GM10248 (cell line): ENCODE measurements around the gene MAP2K3.

Experiments
- CTCF ChIA-PET: fragments of 300-600 bp; sonication (Branson Sonifier 250); formaldehyde crosslinking; extraction: SDS; loops from one replicate; lab custom pipeline; 2021; ENCODE audit warnings: antibody characterized with exemption; lab: Yijun Ruan, JAX
- POLR2A ChIA-PET: fragments of 350-650 bp; sonication (Branson Sonifier 250); formaldehyde crosslinking; extraction: SDS; loops from one replicate; lab custom pipeline; 2020; ENCODE audit warnings: antibody characterized with exemption; lab: Yijun Ruan, JAX
- DNase-seq: peaks from one replicate; pipeline ENCODE4 v3.0.0; 2012; ENCODE audit errors: extremely low spot score
- TF ChIP-seq, protein P1 (sequence below): IDR thresholded peaks from 2 replicates; pipeline ENCODE4 v1.5.1; 2012; ENCODE audit warnings: mild to moderate bottlenecking, low read depth; ENCODE audit errors: extremely low read depth, missing control alignments, control extremely low read depth

The MAP2K3 gene

DNA sequence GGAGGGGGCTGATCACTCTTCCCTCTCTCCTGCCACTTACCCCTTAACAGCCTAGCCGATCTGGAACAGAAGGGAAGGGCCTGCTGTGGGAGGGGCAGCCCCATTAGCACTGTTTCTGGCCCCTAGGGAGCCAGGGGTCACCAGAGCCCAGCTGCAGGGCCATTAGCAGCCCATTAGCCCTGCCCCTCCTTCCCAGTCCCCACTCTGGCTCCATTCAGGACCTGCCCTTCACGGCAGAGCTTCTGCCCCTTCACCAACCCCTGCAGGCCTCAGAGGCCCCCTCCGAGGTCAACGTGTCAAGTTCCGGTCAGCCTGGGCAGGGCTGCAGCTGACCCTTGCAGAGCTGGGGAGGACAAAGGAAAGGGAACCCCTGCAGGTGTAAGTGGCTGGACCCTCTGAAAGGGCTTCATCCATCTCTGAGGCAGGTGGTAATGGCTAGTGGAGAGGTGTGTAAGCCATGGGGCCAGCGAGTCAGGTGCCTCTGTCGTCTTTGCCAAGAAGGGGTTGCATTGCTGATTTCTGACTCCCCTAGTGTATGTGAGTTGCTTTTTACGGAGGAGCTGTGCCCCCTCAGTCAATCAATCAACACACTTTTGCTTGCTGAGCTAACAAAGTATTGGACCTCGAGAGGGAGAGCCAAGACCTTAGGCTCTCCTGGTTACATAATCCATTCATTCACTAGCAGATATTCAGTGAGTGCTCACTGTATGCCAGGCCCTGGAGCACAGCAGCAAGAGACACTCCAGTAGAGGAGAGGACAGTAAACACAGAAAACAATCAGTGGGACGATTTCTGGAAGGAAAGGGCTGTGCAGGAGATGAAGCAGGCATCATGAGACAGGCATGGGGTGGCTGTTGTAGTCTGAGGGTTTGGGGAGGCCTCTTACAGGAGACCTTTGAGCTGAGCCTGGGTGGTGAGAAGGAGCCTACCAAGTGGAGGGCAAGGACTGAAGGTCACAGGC, 73.5 kb downstream of the MAP2K3 start:
- POLR2A ChIA-PET, result no interaction called here
- no peak for DNase-seq
- TF ChIP-seq, protein P1, sequence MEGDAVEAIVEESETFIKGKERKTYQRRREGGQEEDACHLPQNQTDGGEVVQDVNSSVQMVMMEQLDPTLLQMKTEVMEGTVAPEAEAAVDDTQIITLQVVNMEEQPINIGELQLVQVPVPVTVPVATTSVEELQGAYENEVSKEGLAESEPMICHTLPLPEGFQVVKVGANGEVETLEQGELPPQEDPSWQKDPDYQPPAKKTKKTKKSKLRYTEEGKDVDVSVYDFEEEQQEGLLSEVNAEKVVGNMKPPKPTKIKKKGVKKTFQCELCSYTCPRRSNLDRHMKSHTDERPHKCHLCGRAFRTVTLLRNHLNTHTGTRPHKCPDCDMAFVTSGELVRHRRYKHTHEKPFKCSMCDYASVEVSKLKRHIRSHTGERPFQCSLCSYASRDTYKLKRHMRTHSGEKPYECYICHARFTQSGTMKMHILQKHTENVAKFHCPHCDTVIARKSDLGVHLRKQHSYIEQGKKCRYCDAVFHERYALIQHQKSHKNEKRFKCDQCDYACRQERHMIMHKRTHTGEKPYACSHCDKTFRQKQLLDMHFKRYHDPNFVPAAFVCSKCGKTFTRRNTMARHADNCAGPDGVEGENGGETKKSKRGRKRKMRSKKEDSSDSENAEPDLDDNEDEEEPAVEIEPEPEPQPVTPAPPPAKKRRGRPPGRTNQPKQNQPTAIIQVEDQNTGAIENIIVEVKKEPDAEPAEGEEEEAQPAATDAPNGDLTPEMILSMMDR, result no peak
- CTCF ChIA-PET, result no interaction called here

DNA sequence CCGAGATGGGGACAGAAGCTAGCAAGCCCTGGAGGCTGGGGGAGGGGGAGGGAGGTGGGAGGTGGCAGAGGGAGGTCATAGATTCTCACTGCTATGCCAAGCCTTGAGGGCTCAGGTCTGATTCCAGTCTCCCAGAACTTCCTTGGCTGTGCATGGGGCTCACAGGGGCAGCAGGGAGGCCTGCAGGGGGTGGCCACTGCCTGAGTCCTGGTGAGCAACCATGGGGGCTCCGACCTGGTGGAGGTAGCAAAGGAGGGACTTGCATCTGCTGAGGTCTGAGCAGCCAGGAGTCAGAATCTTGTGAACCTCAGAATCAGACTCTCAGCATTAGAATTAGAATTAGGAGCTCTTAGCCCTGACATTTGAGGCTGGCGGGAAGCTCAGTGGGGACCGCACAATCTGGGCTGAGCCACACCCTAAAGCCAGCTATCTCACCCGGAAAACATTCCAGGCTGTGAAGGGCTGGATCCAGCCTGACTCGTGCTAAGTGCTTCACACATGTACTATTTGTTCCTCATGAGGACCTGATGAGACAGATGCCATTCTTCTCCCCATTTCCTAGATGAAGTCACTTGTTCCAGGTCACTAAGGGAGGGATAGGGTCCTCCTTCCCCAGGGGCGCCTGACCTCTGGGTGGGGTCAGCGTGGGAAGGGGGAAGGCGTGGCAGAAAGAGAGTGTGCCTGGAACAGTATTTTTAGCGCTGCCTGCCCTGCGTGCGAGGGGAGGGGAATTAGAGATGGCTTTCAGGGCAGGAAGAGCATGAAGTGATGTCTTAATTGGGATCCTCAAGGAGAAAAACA, 74.4 kb downstream of the MAP2K3 start:
- TF ChIP-seq, protein P1, result no peak
- ChIA-PET POLR2A (no interaction called here), CTCF (no interaction called here)
- no peak for DNase-seq

DNA sequence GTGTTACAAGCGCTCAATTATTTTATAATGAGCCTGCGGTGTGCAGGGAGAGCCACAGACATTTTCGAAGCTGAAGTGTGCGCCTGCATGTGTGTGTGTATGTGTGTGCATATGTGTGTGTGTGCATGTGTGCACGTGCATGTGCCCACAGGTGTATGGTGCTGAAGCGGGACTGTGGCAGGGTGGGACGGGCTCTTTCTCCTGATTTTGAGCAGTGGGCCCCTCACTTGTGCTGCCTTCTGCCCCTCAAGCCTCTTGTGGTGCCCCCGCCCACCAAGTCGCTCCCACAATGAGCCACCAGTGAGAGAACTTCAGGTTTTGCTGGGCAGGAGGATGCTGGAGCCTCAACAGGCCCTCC, 75.0 kb downstream of the MAP2K3 start:
- POLR2A ChIA-PET, result no interaction called here
- CTCF ChIA-PET, result no interaction called here
- no peak for DNase-seq
- TF ChIP-seq, protein P1, result no peak

DNA sequence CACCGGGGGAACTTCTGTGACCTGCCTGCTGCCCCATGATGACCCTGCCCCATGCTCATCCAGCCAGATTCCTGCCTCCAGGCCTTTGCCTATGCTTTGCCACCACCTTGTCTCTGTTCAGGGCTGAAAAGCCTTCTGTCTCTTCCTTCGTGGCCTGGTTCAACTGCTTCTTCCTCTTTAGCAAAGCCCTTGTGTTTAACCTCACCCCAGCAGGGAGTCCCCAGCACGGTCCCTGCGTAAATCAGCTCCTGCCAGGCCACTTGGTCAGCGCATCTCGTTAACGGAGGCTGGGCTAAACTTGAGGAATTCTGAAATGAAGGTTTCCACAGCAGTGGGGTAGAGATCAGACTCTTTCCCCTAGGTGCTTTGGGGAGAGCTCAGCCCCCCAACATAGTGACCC, 75.5 kb downstream of the MAP2K3 start:
- TF ChIP-seq, protein P1, result no peak
- POLR2A ChIA-PET, result no interaction called here
- CTCF ChIA-PET, result no interaction called here
- DNase-seq, result no peak

DNA sequence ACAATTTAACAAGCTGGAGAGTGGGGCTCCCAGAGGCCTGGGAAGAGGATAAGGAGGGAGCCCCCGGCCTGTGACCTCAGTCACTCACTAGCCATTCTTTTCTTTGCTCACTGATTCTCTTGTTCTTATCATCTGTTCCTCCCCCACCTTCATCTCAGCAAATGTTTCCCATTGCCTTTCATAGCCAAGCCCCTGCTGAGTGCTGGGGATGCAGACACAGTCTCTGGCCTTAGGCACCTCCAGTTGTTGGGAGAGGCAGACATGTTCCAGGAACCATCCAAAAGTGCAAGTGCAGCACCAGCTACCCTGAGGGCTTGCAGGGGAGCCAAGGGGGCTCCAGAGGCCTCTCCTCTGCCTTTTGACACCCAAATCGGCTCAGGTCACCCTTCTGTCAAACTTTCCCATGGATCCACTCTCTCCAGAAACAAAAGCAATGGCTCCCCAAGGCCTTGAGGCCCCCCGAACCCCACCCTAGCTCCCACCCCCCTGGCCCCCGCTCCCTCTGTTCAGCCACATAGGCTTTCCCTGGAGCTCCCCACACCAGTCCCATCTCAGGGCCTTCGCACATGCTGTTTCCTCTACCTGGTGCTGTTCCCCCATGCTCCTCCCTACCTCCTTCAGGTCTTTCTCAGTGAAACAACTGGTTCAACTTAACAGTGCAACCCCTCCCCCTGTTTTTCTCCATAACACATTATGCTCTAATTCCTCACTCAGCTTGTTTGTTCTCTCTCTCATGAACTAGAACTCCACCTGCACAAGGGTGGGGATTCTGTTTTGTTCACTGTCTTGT, 76.7 kb downstream of the MAP2K3 start:
- ChIA-PET POLR2A (no interaction called here), CTCF (no interaction called here)
- TF ChIP-seq, protein P1, result no peak
- DNase-seq, result no peak
